Ectodermal cell (in vitro differentiated cells): ENCODE data around the gene FXR2.

Source experiments
- H3K27ac ChIP-seq: 2 replicates; pipeline ENCODE4 v1.7.0; 2013; ENCODE audit warnings: mild to moderate bottlenecking, low read depth, low read length; ENCODE audit not compliant: insufficient read depth, poor library complexity, severe bottlenecking
- H3K27me3 ChIP-seq: 2 replicates; pipeline ENCODE4 v1.7.0; 2013; ENCODE audit warnings: mild to moderate bottlenecking, low read length; ENCODE audit not compliant: insufficient read depth, control insufficient read depth, poor library complexity, severe bottlenecking
- H3K36me3 ChIP-seq: one replicate; pipeline ENCODE4 v1.7.0; 2013; ENCODE audit warnings: low read length; ENCODE audit not compliant: control insufficient read depth, insufficient read depth
- H3K4me1 ChIP-seq: one replicate; pipeline ENCODE4 v1.7.0; 2013; ENCODE audit warnings: low read length; ENCODE audit not compliant: control insufficient read depth, insufficient read depth
- H3K4me3 ChIP-seq: 2 replicates; pipeline ENCODE4 v1.7.0; 2013; ENCODE audit warnings: low read depth, low read length, control low read depth; ENCODE audit not compliant: insufficient read depth
- H3K9me3 ChIP-seq: 2 replicates; pipeline ENCODE4 v1.7.0; 2013; ENCODE audit warnings: mild to moderate bottlenecking, low read length, moderate library complexity; ENCODE audit not compliant: control insufficient read depth
- WGBS, 2 experiments: methylation state at CpG; one replicate each; pipeline ENCODE4 v1.1.7; 2013; ENCODE audit warnings: missing lambda C conversion rate in 2 of 2; 5-methylcytosine and 5-hydroxymethylcytosine counted together

The FXR2 gene

GRCh38 chr17:7548585-7549400 lies 65.9 kb downstream of the FXR2 start, which contains the start of gene TNFSF12:
Gene TNFSF12 (plus strand): TSS chr17:7549058. CDS start chr17:7549154, 96 bp downstream.
- Histone ChIP-seq H3K36me3 (no peaks in the 10 kb centered on the region), H3K9me3 (no peaks in the 10 kb centered on the region), H3K4me1 (no peaks in the 10 kb centered on the region), H3K4me3 (peak within 1 kb of the TSS; percentile 54), H3K27me3 (peaks cover 21% of the 10 kb centered on the region), H3K27ac (no peak within 1 kb of the TSS)
- 7% methylated on average over 63 to 65 of the region's 65 CpGs for WGBS, 2 experiments

- Histone ChIP-seq H3K4me3 (no peak overlapping the region), H3K36me3 (no peaks in the 10 kb centered on the region), H3K4me1 (no peaks in the 10 kb centered on the region), H3K27ac (no peak overlapping the region), H3K9me3 (no peaks in the 10 kb centered on the region), H3K27me3 (peaks cover 31% of the 10 kb centered on the region)
- 72 to 83% methylated on average over 6 of the region's 6 CpGs for WGBS, 2 experiments
Measured at GRCh38 chr17:7544911-7545310, 69.8 kb downstream of the FXR2 start.
